Stimulated activated naive CD8-positive, alpha-beta T cell treated with anti-CD3 and anti-CD28 coated beads, Interleukin-15, Interleukin-2, amounts not matched to agents 100 U/mL and 50 U/mL, for 24 hours (primary cell): ENCODE results near the gene CXXC1.
"Not testable (repeated sequence)": the region's sequence is repeated elsewhere in the genome, so short reads cannot be mapped to it uniquely, and the experiment has no call there.

Experiments used
- ATAC-seq: fragments of 150-1000 bp; cut with Tn5 transposase; one replicate; pipeline ENCODE4 v1.10.0; 2021
- DNase-seq: peaks from one replicate; pipeline ENCODE4 v3.0.0; 2021

The CXXC1 gene

DNA sequence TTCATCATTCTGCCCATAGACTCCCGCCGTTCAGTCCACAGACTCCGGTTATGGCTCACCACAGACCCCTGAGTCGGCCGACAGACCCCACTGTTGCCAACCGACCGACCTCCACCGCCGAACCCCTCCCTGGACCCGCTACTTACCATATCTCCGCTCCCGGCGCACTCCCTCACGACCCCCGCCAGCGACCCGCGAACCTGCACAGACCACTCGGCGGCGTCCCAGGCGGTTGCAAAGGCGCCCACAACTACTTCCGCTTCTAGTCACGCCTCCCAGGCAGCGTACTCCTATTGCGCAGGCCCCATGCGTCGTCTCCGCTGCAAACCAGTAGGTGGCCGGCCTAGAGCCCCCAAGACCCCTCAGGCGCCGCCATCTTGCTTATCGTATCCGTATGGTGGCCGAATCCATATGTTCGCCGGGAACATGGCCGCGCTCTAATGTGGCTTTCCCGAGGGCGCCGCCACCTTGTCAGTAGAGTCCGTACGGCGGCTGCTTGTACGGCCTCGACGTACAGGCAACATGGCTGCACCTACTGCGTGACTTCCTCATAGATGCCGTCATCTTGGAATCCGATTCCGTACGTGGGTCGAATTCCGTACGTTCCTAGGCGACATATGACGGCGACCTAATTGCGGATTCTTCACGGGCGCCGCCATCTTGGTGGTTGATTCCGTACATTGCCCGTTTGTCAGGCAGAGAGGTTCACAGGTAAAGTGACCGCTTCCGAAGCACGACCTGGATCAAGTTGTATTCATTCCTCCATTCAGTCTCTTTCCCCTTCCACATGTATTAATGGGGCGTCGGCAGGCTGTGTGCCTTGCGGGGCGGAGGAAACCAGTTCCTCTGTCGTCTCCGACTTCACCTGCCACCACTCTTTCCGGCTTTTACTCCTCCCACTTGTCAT, at the start of gene CXXC1:
CXXC1 (minus strand) TSS at position 252 of the 907 bp plus-strand sequence; CDS start at position 149, 103 bp downstream.
- ATAC-seq (peak; percentile 93), DNase-seq (peak; percentile 94)

DNA sequence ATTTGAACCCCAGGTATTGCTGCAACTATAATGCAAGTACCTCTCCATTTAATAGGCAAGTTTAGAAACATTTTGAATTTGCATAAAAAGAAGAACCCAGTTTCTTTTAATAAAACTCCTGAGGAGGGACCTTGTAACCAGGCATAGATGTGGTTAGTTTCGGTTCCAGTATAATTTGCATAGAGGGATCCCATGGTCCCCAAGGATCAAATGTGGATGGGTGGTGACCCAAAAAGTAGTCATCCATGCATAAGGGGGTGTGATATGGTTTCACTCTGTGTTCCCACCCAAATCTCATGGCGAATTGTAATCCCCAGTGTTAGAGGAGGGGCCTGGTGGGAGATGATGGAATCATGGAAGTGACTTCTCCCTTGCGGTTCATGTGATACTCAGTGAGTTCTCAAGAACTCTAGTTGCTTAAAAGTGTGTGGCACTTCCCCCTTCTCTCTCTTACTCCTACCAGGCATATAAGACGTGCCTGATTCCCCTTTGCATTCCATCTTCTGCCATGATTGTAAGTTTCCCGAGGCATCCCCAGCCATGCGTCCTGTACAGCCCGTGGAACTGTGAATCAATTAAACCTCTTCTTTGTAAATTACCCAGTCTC, 47.2 kb upstream of the CXXC1 start:
- ATAC-seq: no peak
- DNase-seq: no peak

DNA sequence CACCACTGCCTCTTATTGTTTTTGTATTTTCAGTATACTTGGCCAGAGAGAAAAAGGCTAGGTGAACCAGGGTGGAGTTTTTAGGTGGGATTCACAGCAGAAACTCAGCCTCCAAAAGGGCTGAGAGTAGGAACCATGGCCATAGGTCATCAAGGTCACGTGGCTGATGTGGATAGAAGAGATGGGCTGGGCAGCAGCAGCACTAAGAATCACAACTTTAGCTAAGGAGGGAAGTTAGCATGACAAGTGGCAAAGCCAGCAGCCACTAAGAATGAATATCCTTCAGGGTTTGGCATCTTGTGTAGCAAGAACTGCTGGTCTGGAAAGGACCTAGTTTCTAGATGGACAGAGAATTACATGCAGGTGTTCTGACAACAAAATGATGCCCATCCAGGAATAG, 44.2 kb upstream of the CXXC1 start:
- DNase-seq (no peak), ATAC-seq (no peak)

DNA sequence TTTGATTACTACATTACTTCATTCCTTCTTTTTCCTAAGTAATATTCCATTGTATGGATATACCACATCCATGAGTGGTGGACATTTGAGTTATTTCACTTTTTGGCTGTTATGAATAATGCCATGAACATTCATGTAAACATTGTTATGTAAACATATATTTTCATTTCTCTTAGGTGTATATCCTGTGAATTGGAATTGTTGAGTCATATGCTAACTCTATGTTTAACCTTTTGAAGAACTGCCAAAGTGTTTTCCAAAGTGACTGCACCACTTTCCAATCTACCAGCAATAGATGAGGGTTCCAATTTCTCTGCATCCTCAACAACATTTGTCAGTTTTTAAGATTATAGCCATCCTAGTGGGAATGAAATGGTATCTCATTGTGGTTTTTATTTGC, 42.7 kb upstream of the CXXC1 start:
- ATAC-seq (no peak), DNase-seq (no peak)

DNA sequence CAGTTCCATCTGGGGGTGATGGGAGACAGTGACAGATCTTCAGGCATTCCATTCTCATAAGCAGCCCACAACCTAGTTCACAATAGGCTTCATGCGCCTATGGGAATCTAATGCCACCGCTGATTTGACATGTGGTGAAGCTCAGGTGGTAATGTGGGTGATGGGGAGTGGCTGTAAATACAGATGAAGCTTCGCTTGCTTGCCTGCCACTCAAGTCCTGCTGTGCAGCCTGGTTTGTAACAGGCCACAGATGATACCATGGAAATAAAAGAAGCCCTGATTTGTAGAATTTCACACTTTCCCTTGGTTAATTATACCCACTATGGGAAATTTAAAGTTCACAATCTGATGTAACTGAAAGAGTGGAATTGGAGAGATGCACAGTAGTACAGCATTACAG, 40.5 kb upstream of the CXXC1 start:
- no peak for ATAC-seq
- DNase-seq: no peak

DNA sequence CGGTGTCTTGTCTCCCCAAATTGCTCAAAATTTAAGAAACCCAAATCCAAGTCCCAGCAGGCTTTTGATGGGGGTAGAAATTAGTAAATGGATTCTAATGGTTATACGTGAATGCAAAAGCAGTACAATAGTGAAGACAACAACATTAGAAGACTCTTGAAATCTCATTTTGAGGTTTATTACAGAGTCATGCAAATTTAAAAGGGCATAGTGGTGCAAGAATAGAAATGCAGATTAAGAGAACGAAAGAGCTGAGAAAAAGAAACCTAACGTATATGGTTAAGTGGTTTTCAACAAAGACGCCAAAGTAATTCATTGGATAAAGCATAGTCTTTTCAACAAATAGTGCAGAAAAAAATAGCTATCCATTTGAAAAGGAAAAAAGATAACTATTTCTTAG, 33.2 kb upstream of the CXXC1 start:
- peak; percentile 46 for ATAC-seq
- no peak for DNase-seq

DNA sequence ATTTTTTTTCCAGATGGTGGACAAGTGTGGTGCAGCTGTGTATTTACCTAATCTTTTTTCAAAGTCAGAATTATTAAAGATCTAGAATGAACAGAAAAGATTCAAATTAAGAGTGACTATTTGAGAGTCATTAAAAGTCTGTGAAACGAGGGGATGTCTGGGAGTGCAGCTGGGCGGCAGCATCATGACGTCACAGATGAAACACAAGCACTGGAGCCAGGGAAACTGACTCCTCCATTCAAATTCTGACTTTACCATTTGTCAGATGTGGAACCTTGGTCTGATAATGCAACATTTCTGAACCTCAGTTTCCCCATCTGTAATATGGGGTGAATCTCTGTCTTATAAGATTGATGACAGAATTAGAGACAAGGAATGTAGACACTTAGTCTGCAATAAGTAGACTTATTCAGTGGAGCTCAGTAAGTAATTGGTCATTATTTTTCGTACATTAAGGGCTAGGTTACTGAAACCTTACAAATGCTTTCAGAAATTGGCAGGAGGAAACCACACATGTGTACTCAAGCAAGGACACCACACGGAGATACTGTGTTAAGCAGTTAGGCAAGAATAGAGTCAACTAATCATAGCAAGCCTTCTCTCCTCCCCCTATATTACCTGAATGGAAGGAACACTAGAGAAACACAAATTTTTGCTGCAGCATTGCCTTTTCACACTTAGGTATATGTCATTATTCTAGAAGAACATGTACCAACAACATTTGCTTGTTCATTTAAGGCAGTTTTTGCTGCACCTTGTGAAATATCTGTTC, 27.8 kb upstream of the CXXC1 start:
- no peak for ATAC-seq
- no peak for DNase-seq

DNA sequence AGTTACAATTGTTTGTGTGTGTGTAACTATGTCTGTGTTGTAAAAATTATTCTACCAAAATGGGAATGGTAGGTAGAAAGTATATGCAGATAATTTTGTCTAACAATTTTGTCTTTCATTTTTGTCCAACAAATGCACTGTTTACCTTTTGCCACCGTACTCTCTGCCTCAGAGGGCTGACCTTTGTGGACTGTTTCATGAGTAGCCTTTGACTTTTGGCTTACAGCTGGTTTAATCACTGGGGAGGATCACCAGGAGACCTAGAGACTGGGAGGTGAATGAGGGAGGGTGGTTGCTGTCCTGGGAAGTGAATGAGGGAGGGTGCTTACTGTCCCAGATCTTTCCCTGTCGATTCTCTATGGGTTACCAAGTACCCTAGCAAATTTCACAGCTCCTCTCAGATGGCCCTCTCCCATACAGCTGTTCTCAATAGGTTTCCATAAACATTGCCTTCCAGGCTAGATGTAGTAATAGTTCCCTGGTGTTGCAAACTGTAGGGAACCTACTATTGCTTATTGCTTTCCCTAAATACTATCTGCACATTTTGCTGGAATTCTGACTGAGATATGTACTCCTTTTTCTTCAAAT, 26.5 kb upstream of the CXXC1 start:
- DNase-seq (no peak), ATAC-seq (no peak)

DNA sequence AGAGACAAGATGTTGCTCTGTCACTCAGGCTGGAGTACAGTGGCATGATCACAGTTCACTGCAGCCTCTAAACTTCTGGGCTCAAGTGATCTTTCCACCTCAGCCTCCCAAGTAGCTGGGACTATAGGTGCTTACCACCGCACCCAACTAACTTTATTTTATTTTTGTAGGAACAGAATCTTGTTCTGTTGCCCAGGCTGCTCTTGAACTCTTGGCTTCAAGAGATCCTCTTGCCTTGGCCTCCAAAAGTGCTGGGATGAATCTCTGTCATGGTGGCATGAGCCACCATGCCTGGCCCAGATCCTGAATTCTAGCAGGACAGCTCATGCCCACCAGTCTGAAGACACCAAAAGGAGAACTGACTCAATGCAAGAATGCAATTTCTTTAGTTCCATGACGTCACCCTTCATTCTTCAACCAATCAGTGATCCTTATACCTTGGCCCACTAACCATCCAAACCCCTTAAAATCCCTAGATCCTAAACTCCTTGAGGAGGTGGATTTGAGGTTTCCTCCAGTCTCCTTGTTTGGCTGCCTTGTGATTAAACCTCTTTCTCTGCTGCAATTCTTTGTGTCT, 25.6 kb upstream of the CXXC1 start:
- ATAC-seq: no peak
- no peak for DNase-seq

DNA sequence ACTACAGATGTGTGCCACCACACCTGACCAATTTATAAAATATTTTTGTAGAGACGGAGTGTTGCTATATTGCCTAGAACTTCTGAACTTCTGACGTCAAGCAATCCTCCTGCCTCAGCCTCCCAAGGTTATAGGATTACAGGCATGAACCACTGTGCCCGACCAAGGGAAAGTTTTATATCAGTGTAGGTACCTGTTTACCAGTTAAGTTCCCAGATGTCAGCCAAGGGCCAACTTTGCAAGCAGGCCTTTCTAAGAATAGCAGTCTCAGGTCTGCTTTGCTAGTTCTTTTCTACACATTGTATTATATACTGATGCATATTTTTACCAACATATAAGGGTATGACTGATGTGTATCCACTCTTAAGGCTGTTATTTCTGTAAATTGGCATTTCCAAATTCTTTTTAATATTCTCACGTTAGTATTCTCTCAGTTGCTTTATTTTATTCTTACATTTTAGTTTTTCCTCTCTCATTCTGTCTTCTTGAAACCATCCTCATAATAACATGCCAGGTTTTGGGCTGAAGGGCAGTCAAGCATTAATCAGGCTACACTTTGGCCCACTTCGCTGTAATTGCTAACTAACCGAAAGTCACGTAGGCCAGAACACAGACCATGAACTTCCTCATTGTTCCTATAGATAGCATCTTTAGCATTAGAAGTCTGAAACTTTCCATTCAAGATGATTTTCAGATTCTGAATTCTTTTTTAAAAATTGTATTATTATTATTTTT, 25.0 kb upstream of the CXXC1 start:
- no peak for DNase-seq
- no peak for ATAC-seq

DNA sequence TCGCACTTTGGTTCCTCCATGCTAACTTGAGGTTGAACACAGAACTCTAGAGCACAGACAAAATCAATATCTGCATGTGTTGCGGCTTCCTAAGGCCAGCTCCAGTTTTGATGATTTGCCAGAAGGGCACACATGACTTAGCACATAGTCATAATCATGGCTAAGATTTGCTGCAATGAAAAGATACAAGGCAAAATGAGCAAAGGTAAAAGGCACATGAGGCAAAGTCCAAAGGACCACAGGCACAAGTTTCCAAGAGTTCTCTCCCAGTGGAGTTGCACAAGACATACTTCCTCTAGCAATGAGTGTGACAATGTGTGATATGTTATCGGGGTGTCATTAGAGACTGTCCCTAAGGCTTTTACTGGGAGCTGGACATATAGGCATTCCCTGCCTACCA, 24.2 kb upstream of the CXXC1 start:
- no peak for ATAC-seq
- DNase-seq: no peak

DNA sequence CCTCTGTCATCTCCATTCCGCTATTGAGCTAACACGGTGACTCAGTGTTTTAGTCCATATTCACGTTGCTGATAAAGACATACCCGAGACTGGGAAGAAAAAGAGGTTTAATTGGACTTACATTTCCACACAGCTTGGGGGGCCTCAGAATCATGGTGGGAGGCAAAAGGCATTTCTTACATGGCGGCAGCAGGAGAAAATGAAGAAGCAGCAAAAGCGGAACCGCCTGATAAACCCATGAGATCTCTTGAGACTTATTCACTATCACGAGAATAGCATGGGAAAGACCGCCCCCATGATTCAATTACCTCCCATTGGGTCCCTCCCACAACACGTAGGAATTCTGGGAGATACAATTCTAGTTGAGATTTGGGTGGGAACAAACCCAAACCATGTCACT, 22.6 kb upstream of the CXXC1 start:
- DNase-seq (no peak), ATAC-seq (no peak)

DNA sequence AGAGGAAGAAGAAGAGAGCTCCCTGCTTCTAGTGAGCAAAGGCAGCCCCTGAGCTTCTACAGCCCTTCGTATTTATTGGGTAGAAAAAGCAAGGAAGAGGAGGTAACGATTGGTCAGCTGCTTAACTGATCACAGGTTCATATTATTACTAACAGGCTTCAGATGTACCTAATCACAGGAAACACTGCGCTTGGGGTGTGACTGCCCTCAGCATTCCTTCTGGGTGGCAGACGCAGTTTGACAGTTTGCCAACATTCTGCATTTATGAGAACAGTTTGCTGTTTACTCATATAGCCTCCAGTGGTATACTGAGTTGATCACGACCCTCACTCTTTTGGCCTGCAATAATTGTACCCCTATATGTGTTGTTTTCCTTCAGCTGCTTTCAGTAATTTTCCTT, 21.4 kb upstream of the CXXC1 start:
- not testable (repeated sequence) for DNase-seq, ATAC-seq

DNA sequence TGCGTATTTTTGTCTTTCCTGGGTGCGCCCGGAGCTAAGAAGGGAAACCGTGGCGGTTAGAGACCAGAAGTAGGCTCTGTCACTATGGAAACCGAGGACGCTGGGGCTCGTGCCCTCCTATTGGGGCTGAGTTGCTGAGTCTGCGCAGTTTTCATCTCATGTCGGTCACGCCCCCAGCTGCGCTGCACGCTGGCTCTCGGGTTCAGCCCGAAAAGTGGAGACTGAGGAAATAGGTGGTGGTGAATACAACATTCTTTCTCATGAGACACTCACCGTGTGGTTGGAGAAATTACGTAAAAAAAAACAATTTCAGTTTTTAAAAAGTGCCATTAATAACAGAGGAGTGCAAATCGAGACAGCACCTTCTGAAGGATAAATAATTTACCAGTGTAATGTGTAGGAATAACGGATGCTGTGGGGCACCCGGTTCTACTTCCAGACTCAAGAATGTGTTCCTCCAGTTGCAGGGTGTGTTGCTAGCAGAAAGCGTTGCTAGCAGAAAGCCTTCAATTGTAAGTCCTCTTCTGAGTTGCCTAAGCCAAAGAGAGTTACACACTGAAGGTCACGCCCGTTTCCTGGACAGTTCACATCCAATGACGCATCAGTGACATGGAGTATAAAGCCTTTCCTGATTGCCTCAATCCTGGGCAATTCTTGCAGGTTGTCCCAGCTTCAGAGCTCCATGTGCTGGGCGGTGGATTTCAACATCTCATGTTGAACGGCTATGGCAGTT, 20.4 kb upstream of the CXXC1 start:
- ATAC-seq (peak; percentile 98), DNase-seq (peak; percentile 91)

DNA sequence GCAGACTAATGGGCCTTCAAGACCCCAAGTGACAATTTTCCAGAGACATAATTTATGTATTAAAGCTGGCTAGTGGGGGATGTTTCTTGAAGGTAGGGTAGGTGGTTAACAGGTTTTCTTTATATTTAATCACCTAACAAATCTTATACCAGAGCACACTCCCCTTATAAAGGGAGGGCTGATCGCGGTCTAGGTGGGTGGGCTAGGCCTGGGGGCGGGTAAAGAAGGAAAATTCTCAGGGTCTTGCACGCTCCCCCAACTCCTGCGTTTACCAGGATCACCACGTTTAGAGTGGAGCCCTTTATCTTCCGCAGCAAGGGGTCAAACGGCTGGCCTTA, 19.9 kb upstream of the CXXC1 start:
- ATAC-seq (no peak), DNase-seq (no peak)

DNA sequence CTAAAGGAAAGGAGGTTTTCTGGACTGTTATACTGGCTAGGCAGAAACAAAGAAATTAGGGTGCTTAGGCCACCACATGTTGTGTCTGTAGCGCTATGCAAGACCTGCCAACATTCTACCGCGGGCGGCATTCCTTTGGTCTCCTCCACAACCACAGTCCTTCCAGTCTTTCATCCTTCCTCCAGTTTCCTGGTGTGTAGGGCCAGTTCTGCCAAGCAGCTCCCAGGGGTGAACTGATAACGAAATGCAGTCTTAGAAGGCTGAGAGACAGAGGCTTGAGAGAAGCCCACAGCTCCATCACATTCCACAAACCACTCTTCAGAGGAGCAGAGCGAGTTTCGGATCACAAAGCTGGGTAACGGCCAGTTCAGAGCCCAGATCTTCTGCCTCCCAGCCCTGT, 19.5 kb upstream of the CXXC1 start:
- no peak for DNase-seq
- ATAC-seq: no peak

DNA sequence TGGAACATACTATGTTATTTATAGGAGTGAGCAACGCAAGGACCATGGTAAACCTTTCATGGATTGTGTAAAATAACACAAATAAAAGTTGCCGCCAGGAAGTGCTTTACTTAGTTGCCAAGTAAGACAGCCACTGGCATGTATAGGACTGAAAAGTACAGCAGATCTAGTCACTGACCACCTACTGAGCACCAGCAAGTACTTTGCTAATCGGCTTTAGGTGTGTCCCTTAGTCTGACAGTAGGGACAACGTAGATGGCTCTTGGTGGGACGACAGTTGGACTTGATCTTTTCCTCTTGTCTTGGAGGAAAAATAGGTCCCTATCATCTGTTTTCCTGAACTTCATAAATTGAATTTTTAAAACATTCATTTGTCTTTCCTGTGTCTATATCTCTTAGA, 13.6 kb upstream of the CXXC1 start:
- DNase-seq (no peak), ATAC-seq (no peak)

DNA sequence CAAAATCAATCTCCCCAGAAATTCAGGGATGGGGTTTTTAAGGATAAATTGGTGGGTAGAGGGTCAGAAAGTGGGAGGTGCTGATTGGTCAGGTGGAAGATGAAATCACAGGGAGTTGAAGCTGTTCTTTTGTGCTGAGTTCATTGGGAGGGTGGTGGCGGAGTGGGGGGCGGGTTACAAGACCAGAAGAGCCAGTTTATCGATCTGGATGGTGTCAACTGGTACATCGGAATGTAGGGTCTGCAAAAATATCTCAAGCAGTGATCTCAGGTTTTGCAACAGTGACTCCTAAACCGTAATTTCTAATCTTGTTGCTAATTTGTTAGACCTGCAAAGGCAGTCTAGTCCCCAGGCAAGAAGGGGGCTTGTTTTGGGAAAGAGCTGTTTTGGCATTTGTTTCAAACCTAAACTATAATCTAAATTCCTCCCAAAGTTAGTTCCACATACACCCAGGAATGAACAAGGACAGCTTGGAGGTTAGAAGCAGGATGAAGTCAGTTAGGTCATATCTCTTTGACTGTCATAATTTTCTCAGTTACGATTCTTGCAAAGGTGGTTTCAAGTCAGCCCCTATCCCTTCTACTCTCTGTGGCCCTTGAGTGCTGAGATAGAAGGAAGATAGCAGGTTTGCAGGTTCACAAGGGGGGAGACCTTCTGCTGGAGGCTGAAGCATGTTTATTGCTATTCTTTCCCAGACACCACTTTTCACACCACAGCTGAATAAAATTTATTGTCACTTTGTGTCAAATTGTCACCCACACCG, 12.3 kb upstream of the CXXC1 start:
- DNase-seq (no peak), ATAC-seq (no peak)

DNA sequence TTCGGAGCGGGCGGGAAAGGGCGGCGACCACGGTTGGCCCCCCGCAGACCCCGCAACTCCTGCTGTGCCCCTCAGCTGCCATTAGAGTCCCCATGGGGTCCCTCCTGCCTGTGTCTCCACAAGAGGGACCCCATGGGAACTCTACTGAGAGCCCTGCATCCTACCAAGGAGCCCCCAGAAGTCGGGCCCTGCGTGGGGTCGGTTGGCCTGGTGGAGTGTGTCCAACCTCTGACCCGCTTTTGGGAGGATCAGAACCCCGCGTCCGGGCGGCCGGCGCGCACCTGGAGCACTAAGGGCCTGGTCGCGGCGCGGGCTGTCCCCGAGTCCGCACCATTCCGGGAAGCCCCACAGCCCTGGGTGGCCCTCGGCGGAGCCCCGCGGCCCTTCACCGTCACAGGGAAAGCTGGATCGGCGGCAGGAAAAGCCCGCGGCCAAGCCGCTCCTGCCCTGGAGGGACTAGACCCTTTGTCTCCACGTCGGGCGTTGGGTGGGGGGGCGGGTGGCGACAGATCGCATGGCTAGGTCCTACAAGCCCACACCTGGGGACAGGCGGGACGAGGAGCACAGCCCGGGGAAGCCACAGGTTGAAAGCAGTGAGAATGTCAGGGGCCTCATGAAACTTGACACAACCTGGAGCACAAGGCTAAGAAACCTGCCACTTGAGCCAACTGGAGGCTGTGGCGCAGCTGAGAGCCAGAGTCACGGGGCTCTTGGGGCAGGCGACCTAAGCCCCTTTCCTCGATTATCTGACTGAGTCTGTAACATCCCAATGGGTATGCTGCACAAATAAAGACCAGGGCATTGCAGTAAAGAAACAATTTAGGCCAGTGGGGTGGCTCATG, 11.2 kb upstream of the CXXC1 start:
- DNase-seq (no peak), ATAC-seq (no peak)
